Fibroblast of villous mesenchyme (primary cell): ENCODE data around the gene RUVBL2. TPM values are rescaled to one million over a fixed set of nuclear protein-coding genes. Genes with fewer than 3 reads are reported as not detected.

Source experiments
- DNase-seq: peaks from one replicate; pipeline ENCODE4 v3.0.0-alpha.2; 2010; ENCODE audit warnings: low read depth
- H3K4me3 ChIP-seq: 2 replicates; pipeline ENCODE4 v1.5.1; 2011; ENCODE audit warnings: low read depth, mild to moderate bottlenecking, low read length
- total RNA-seq: library from RNA; depleted of rRNA; stranded (reverse); fragments of >200 nt; gene quantifications from 2 replicates; pipeline ENCODE4 v1.2.3, GENCODE V29; 2012
- TF ChIP-seq, protein P1 (sequence below): IDR thresholded peaks from 2 replicates; pipeline ENCODE4 v1.5.1; 2012; ENCODE audit warnings: low read depth, mild to moderate bottlenecking, low read length; ENCODE audit not compliant: insufficient read depth

Gene RUVBL2
- total RNA-seq, 1 donor, result 176 TPM

DNA sequence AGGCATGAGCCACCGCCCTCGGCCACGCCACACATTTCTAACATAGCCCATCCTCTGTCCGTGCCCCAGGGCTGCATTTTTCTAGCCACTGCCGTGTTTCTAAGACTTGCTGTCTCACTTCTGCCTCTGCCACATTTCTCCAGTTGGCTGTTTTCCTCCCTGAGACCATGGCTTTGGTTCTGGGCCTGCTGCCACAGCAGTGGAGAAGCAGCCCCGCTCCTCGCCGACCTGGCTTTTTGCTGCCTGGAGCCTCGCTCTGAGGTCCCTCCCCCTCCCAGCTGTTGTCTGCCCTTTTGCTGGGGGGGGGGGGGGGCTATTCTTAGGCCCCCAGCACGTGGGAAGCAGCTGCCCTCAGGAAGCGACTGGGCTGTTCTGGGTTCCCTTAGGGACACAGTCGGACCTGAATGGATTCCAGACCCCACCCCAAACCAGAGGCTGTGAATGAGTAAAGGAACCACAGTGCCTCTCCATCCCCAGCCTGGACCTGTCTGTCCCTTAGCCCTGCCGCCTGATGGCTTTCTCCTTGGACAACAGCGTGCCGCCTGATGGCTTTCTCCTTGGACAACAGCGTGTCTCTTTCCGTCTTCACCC, 3.9 kb upstream of the RUVBL2 start:
- no peak for DNase-seq
- TF ChIP-seq, protein P1, sequence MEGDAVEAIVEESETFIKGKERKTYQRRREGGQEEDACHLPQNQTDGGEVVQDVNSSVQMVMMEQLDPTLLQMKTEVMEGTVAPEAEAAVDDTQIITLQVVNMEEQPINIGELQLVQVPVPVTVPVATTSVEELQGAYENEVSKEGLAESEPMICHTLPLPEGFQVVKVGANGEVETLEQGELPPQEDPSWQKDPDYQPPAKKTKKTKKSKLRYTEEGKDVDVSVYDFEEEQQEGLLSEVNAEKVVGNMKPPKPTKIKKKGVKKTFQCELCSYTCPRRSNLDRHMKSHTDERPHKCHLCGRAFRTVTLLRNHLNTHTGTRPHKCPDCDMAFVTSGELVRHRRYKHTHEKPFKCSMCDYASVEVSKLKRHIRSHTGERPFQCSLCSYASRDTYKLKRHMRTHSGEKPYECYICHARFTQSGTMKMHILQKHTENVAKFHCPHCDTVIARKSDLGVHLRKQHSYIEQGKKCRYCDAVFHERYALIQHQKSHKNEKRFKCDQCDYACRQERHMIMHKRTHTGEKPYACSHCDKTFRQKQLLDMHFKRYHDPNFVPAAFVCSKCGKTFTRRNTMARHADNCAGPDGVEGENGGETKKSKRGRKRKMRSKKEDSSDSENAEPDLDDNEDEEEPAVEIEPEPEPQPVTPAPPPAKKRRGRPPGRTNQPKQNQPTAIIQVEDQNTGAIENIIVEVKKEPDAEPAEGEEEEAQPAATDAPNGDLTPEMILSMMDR, result no peak
- H3K4me3 ChIP-seq, result no peak overlapping the region

DNA sequence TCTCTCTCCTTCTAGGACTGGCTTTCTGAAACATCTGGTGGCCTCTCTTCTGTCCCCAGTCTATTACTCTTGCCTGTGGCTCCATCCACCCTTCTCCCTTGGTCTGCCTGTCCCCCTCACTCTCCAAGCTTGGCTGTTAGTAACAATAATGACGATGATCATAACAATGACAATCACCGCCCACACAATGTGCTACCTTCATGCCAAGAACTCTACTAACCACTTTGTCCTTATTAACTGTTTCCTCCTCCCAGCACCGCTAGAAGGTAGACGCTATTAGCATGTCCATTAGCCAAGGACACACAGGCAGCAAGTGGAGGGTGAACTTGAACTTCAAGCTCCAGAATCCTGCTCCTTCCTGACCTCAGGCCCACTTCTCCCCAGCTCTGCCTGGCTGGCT, 3.3 kb upstream of the RUVBL2 start:
- no peak for DNase-seq
- H3K4me3 ChIP-seq, result no peak overlapping the region
- TF ChIP-seq, protein P1, result no peak

DNA sequence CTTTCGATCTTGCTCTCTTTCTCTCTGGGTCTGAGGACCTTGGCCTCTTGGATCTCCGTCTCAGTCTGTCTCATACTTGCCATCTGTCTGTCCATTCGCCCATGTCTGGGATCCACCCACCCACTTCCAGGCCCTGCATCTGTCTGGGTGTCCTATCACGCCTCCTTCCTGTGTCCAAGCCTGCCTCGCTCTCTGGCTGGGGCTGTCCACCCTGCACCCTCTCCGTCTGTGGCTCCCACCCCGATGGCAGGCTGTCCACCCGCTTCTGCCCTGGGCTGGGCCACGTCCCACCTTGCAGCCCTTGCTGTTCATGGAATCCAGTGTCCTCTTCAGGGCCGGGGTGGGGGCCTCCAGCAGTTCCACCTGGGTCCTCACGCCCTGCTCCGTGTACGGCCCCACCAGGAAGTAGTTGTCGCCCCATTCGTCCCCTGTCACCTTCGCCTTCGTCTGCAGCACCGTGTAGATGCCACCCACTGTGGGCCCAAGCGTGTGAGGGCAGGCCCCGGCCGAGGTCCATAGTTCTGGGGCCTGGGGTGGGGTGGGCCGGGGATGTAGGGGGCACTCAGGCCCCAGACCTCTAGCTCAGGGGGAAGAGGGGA, 2.6 kb upstream of the RUVBL2 start:
- TF ChIP-seq, protein P1, result no peak
- DNase-seq, result no peak
- H3K4me3 ChIP-seq, result peak overlapping the region; percentile 95

DNA sequence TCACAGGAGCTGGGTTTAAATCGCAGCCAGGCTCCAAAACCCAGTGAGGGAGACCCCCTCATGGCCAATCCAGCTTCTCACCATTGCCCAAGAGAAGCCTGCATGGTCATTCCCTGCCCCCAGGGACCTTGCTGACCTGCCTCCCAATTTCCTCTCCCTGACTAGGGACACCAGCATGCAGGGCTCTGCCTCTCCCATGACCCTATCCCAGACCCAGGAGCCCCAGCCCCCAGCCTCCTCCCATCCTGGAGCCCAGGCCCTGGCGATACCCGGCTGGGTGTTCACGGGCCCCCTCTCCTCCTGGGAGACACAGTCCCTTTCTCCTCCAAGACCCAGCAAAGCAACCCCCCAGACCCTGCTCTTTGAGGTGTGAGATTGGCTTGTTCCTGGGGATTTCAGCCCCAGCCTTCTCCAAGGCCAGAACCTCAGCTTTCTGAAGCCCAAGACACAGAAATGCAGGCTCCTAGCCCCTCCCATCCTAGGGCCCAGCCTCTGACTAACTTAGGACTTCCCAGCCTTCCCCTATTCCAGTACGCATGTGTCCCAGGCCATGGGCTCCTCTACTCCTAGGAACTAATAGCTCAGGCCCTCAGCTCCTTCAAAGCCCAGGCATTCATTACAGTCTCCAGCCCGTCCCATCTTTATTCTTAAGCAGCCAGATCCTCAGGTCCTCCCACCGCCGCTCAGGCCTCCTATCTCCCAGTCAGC, 1.7 kb upstream of the RUVBL2 start:
- TF ChIP-seq, protein P1, result no peak
- DNase-seq, result peak; percentile 85
- H3K4me3 ChIP-seq, result peak overlapping the region; percentile 95

DNA sequence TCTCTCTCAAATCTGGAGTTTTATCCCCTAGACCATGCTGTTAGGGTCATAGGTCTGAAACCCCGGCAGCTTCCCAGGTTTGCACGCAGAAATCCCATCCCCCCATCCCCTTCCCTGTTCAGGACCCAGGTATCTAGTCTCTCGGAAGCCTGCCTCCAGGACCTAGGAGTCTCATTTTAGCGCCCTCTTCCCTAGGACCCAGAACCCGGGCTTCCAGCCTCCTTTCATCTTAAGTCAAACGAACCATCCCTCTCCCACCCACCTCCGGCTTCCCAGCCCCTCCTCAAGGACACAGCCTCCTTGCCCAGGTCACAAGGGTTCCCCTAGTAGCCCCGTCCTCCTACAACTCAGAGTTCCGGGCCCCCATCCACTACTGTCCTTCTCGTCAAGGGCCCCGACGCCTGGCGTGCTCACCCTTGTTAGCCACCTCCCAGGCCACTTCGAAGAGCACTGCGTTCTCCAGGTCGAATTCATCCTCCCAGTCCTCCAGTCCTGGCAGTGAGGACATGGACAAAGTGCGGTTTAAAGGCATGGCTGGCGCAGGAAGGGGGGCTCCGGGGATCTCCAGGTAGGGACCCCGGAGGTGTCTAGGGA, 1.0 kb upstream of the RUVBL2 start:
- TF ChIP-seq, protein P1, result no peak
- DNase-seq, result no peak
- peak overlapping the region; percentile 95 for H3K4me3 ChIP-seq

DNA sequence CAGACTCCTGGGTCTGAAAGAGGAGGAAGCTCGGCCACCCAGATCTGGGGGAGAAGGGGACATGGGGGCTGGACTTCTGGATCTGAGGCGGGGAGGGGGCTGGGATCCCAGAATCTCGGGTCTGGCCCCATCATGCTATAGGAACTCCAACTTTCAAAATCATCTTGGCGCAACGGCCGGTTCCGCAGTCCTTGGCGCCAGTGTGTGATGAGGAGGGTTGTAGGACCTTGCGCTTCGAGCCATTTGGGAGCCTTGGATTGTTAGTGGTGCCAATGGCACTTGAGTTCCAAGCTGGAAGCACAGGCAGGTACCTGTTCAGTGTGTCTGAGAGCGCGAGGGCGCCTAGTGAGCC, 324 bp downstream of the RUVBL2 start:
- peak overlapping the region; percentile 95 for H3K4me3 ChIP-seq
- DNase-seq, result no peak
- TF ChIP-seq, protein P1, result no peak
